ENCODE data around the gene ZNF782.

GRCh38 chr9:96818533-96818932 is 35.8 kb downstream of the ZNF782 start:
- no peak for TF ChIP-seq JUN (IDR thresholded peaks at IDR 0.05)
- TF ChIP-seq, protein P1, sequence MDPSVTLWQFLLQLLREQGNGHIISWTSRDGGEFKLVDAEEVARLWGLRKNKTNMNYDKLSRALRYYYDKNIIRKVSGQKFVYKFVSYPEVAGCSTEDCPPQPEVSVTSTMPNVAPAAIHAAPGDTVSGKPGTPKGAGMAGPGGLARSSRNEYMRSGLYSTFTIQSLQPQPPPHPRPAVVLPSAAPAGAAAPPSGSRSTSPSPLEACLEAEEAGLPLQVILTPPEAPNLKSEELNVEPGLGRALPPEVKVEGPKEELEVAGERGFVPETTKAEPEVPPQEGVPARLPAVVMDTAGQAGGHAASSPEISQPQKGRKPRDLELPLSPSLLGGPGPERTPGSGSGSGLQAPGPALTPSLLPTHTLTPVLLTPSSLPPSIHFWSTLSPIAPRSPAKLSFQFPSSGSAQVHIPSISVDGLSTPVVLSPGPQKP (IDR thresholded peaks at IDR 0.05; ENCODE audit: low read depth, low read length): no peak
- TF ChIP-seq MYC (IDR thresholded peaks at IDR 0.05; ENCODE audit: borderline replicate concordance, low read length): no peak
- no peak for TF ChIP-seq RNF2 (IDR thresholded peaks at IDR 0.05; ENCODE audit: borderline replicate concordance, low read depth)
- no peak for TF ChIP-seq RAD21 (conservative IDR thresholded peaks at IDR 0.05 in 1 of 2, IDR thresholded peaks at IDR 0.05 in 1 of 2)
- TF ChIP-seq CTCF (IDR thresholded peaks at IDR 0.05): no peak
- TF ChIP-seq GATA3 (IDR thresholded peaks at IDR 0.05; ENCODE audit: borderline replicate concordance): peak; percentile 54; the same call in 1 of the 2 replicates
- no peak for TF ChIP-seq POLR2A (IDR thresholded peaks at IDR 0.05; ENCODE audit: low read length)
- TF ChIP-seq ZFP36 (IDR thresholded peaks at IDR 0.05; ENCODE audit: borderline replicate concordance, partially characterized antibody): no peak
- TF ChIP-seq RFX5 (IDR thresholded peaks at IDR 0.05): no peak

Measured in A549 (cell line).